ENCODE results near the gene LGALS8.

LGALS8 gene

GRCh38 chr1:236509647-236510401 is 14.0 kb upstream of the LGALS8 start:
- no peak for DNase-seq (ENCODE audit: low read depth)

GRCh38 chr1:236511735-236512418 is 11.9 kb upstream of the LGALS8 start:
- DNase-seq (ENCODE audit: low read depth), result no peak

GRCh38 chr1:236514703-236515442 is 8.9 kb upstream of the LGALS8 start:
- no peak for DNase-seq (ENCODE audit: low read depth)

GRCh38 chr1:236515443-236515958 is 8.3 kb upstream of the LGALS8 start:
- DNase-seq (ENCODE audit: low read depth), result no peak

- peak; percentile 25 for DNase-seq (ENCODE audit: low read depth)
These were observed 6.7 kb upstream of the LGALS8 start for GRCh38 chr1:236516929-236517704.

GRCh38 chr1:236518322-236518721 is 5.5 kb upstream of the LGALS8 start:
- DNase-seq (ENCODE audit: low read depth), result no peak

GRCh38 chr1:236520445-236521005 is 3.3 kb upstream of the LGALS8 start:
- no peak for DNase-seq (ENCODE audit: low read depth)

GRCh38 chr1:236522937-236523703 is 662 bp upstream of the LGALS8 start:
- no peak for DNase-seq (ENCODE audit: low read depth)

- peak; percentile 32 for DNase-seq (ENCODE audit: low read depth)
These were observed 536 bp downstream of the LGALS8 start for GRCh38 chr1:236524142-236524894.

GRCh38 chr1:236524895-236525184 is 1.1 kb downstream of the LGALS8 start:
- no peak for DNase-seq (ENCODE audit: low read depth)

GRCh38 chr1:236526079-236526478 is 2.3 kb downstream of the LGALS8 start:
- no peak for DNase-seq (ENCODE audit: low read depth)

GRCh38 chr1:236530286-236530685 is 6.5 kb downstream of the LGALS8 start:
- DNase-seq (ENCODE audit: low read depth), result no peak

GRCh38 chr1:236530959-236531358 is 7.2 kb downstream of the LGALS8 start:
- DNase-seq (ENCODE audit: low read depth), result no peak

GRCh38 chr1:236532850-236533249 is 9.1 kb downstream of the LGALS8 start:
- DNase-seq (ENCODE audit: low read depth), result no peak

GRCh38 chr1:236534151-236534651 is 10.4 kb downstream of the LGALS8 start:
- no peak for DNase-seq (ENCODE audit: low read depth)

GRCh38 chr1:236535190-236535589 is 11.4 kb downstream of the LGALS8 start:
- DNase-seq (ENCODE audit: low read depth), result no peak

GRCh38 chr1:236535662-236536161 is 11.9 kb downstream of the LGALS8 start:
- no peak for DNase-seq (ENCODE audit: low read depth)

- no peak for DNase-seq (ENCODE audit: low read depth)
These were observed 12.8 kb downstream of the LGALS8 start for GRCh38 chr1:236536540-236536939.

- no peak for DNase-seq (ENCODE audit: low read depth)
These were observed 17.2 kb downstream of the LGALS8 start for GRCh38 chr1:236540813-236541465.

Data from activated T-helper 1 cell treated with Interleukin-2 at 50 U/mL for 16 hours (primary cell).